Measurements from ENCODE around the gene IL22.

DNA sequence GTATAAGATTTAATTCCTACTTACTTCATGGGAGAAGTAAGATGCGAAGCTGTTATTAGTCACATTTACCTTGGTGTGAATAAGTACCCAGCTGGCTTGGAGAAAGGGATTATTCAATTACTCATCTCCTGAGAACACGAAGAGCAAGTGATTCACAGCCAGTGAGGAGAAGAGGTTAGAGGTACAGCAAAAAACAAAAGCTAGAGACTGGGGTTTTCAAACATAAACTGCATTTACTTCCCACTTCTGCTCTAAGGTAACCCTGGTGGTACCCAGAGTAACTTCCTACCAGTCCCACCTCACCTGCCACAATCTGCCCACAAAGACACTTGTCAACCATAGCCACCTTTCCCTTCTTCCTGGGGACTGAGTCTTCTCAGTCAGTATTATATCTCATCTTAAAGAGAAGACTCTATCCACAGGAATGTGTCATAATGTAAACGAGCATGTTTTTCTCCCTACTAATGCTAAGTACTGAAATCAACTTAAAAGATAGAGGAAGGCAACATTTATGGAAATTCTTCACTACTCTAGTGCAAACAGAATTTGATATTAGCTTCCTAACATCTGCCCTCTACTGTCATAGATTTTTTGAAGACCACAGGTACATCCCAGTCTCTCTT, 6.0 kb upstream of the IL22 start:
- TF ChIP-seq GATA3 (IDR thresholded peaks at IDR 0.05; ENCODE audit: low read depth, low read length) (no peak), GATA2 (IDR thresholded peaks at IDR 0.05; ENCODE audit: low read depth, low read length) (no peak)

All from SH-SY5Y (cell line).